ENCODE measurements around the gene SLC12A9.

DNA sequence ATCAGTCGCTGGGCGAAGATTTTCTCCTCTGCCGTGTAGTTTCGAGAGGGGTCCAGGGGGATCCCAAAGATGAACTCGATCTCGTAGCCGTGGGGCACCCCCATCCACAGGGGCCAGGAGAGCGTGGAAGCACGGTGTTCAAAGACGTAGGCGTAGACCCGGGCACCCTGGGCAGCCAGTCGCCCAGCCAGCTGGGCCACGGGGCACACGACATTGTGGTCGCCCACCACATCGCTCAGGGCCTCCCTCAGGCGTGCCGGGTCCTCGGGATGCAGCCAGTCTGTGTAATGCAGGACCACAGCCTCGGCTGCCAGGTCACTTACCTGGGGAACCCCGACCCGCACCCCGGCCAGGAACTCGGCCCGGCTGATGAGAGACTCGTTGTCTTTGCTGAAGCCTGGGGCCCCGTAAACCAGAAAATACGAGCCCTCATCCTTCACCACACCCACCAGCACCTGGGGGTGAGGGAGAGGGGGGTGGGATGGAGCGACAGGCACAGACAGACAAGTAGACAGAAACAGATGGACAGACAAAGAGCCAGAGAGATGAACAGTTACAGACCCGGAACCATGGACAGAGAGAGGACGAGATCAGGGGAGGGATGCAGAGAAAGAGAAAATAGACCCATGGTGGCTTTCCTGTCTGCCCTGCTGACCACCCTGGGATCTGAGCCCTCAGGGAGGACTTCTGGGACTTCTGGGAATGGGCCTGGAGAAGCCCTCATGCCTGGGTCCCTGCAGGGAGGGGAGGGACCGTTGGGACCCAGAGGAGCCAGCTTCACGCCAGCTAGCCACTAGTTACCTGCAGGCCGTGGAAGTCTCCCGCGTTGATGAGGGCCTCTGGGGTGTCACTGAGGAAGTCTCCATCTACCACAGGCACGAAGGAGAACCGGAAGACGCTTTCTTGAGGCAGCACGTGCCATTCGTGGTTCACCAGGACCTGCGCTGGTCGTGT is 40.1 kb downstream of the SLC12A9 start:
- TF ChIP-seq CTCF (IDR thresholded peaks at IDR 0.05; ENCODE audit: poor library complexity) (no peak), EZH2phosphoT487 (IDR thresholded peaks at IDR 0.05; ENCODE audit: low read depth, severe bottlenecking, unreplicated experiment) (no peak), EZH2 (IDR thresholded peaks at IDR 0.05; ENCODE audit: borderline replicate concordance) (no peak)
